Neural progenitor cell (in vitro differentiated cells): ENCODE data around the gene HEMK1. TPM values are rescaled to one million over a fixed set of nuclear protein-coding genes. Genes with fewer than 3 reads are reported as not detected.

Experiments used
- DNase-seq: peaks from one replicate; pipeline ENCODE4 v3.0.0-alpha.2; 2016; ENCODE audit warnings: low spot score
- H2AFZ ChIP-seq: fragments of 200-600 bp; sonication (generic); replicated peaks from 2 replicates; pipeline ENCODE4 v1.6.1; 2016; ENCODE audit warnings: antibody characterized with exemption
- H3F3A ChIP-seq: fragments of 200-600 bp; sonication (generic); 2 replicates; pipeline ENCODE4 v1.6.1; 2016; ENCODE audit warnings: antibody characterized with exemption, low read depth
- H3K27ac ChIP-seq: fragments of 200-600 bp; sonication (generic); 2 replicates; pipeline ENCODE4 v1.5.1; 2016; ENCODE audit warnings: mild to moderate bottlenecking
- H3K27me3 ChIP-seq: fragments of 200-600 bp; sonication (generic); 2 replicates; pipeline ENCODE4 v1.6.1; 2016; ENCODE audit warnings: mild to moderate bottlenecking, moderate library complexity
- H3K36me3 ChIP-seq: fragments of 200-600 bp; sonication (generic); 2 replicates; pipeline ENCODE4 v1.5.1; 2016
- H3K4me1 ChIP-seq: fragments of 200-600 bp; sonication (generic); 2 replicates; pipeline ENCODE4 v1.6.1; 2016; ENCODE audit warnings: mixed run types
- H3K4me2 ChIP-seq: fragments of 200-600 bp; sonication (generic); 2 replicates; pipeline ENCODE4 v1.6.1; 2016
- H3K4me3 ChIP-seq: fragments of 200-600 bp; sonication (generic); 2 replicates; pipeline ENCODE4 v1.5.1; 2016
- H3K79me2 ChIP-seq: fragments of 200-600 bp; sonication (generic); 2 replicates; pipeline ENCODE4 v1.6.1; 2016; ENCODE audit warnings: low read depth
- H3K9ac ChIP-seq: fragments of 200-600 bp; sonication (generic); 2 replicates; pipeline ENCODE4 v1.6.1; 2016
- H3K9me3 ChIP-seq: fragments of 200-600 bp; sonication (generic); 2 replicates; pipeline ENCODE4 v1.5.1; 2016; ENCODE audit warnings: low read depth
- H4K20me1 ChIP-seq: fragments of 200-600 bp; sonication (generic); 2 replicates; pipeline ENCODE4 v1.6.1; 2016; ENCODE audit warnings: low read depth
- H3K27ac Mint-ChIP-seq: 3 replicates; pipeline ENCODE4 v1.8.0; 2021; ENCODE audit warnings: mixed read lengths
- H3K27me3 Mint-ChIP-seq: 2 replicates; pipeline ENCODE4 v1.8.0; 2022; ENCODE audit warnings: low read depth, mild to moderate bottlenecking, inconsistent platforms, moderate library complexity, mixed read lengths; ENCODE audit not compliant: insufficient read depth
- H3K36me3 Mint-ChIP-seq: 3 replicates; pipeline ENCODE4 v1.8.0; 2021; ENCODE audit warnings: mixed read lengths
- H3K4me1 Mint-ChIP-seq: 3 replicates; pipeline ENCODE4 v1.8.0; 2021; ENCODE audit warnings: mixed read lengths
- H3K4me3 Mint-ChIP-seq: 3 replicates; pipeline ENCODE4 v1.8.0; 2021; ENCODE audit warnings: mild to moderate bottlenecking, moderate library complexity, mixed read lengths
- H3K9me3 Mint-ChIP-seq: 3 replicates; pipeline ENCODE4 v1.8.0; 2020; ENCODE audit warnings: mixed read lengths
- CTCF ChIP-seq: fragments of 200-600 bp; sonication (generic); IDR thresholded peaks from 2 replicates; pipeline ENCODE4 v1.5.1; 2017; ENCODE audit warnings: antibody characterized with exemption, mild to moderate bottlenecking
- EZH2 ChIP-seq: fragments of 200-600 bp; sonication (generic); IDR thresholded peaks from 2 replicates; pipeline ENCODE4 v1.6.1; 2017; ENCODE audit warnings: antibody characterized with exemption, mild to moderate bottlenecking, moderate library complexity
- EZH2phosphoT487 ChIP-seq: fragments of 200-600 bp; sonication (generic); IDR thresholded peaks from 2 replicates; pipeline ENCODE4 v1.6.1; 2017; ENCODE audit warnings: antibody characterized with exemption
- total RNA-seq: library from RNA; depleted of rRNA; stranded (reverse); fragments of >200 nt; gene quantifications from 2 replicates; pipeline ENCODE4 v1.2.3, GENCODE V29; 2015; ENCODE audit warnings: low replicate concordance

HEMK1 gene
- total RNA-seq, 1 donor from 2014 or later, result 9.3 TPM

GRCh38 chr3:50571486-50571885, 2.2 kb downstream of the HEMK1 start:
- peaks cover 22% of the 10 kb centered on the region for H3K4me1 Mint-ChIP-seq
- H3K9me3 Mint-ChIP-seq, result no peaks in the 10 kb centered on the region
- Histone ChIP-seq H3K4me2 (no peak overlapping the region), H3F3A (peaks cover 31% of the 10 kb centered on the region), H3K9me3 (no peaks in the 10 kb centered on the region), H2AFZ (no peak overlapping the region), H4K20me1 (no peaks in the 10 kb centered on the region), H3K4me3 (no peak overlapping the region), H3K27ac (no peak overlapping the region), H3K9ac (no peak overlapping the region), H3K4me1 (peaks cover 13% of the 10 kb centered on the region), H3K27me3 (peaks cover 9% of the 10 kb centered on the region), H3K79me2 (peaks cover 10% of the 10 kb centered on the region), H3K36me3 (no peaks in the 10 kb centered on the region)
- TF ChIP-seq CTCF (no peak), EZH2phosphoT487 (no peak), EZH2 (no peak)
- H3K27me3 Mint-ChIP-seq, result peaks cover 9% of the 10 kb centered on the region
- no peak for DNase-seq
- no peak overlapping the region for H3K4me3 Mint-ChIP-seq
- H3K36me3 Mint-ChIP-seq, result no peaks in the 10 kb centered on the region
- H3K27ac Mint-ChIP-seq, result no peak overlapping the region

DNA sequence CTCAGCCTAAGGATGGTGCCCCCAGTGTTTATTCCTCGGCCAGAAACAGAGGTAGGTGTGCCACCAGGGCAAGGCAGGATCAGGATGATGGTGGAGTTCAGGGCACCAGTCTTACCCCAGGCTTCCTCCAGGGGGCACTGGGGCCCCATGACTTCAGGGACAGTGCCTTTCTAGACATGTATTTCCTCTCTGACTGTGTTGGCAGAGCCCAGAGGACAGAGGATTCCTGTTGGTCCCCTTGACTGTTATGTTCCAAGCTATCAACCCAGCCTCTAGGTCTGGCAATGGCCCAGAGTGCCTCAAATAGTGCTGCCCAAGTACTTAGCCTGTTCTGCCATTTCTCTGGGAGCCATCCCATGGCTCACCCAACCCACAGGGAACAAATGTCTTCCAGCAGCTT, 2.8 kb downstream of the HEMK1 start:
- no peak overlapping the region for H3K27ac Mint-ChIP-seq
- peak overlapping the region; percentile 38 for H3K4me3 Mint-ChIP-seq
- no peak overlapping the region for H3K9ac ChIP-seq

GRCh38 chr3:50572801-50573371, 3.6 kb downstream of the HEMK1 start:
- Histone ChIP-seq H3K27me3 (no peaks in the 10 kb centered on the region), H3K36me3 (no peaks in the 10 kb centered on the region), H3K4me2 (no peak overlapping the region), H3K9ac (no peak overlapping the region), H2AFZ (no peak overlapping the region), H3K79me2 (peaks cover 10% of the 10 kb centered on the region), H4K20me1 (no peaks in the 10 kb centered on the region), H3K27ac (no peak overlapping the region), H3F3A (peaks cover 20% of the 10 kb centered on the region), H3K9me3 (no peaks in the 10 kb centered on the region), H3K4me1 (peaks cover 6% of the 10 kb centered on the region), H3K4me3 (no peak overlapping the region)
- no peaks in the 10 kb centered on the region for H3K36me3 Mint-ChIP-seq
- H3K4me1 Mint-ChIP-seq, result peaks cover 16% of the 10 kb centered on the region
- no peaks in the 10 kb centered on the region for H3K9me3 Mint-ChIP-seq
- H3K27ac Mint-ChIP-seq, result no peak overlapping the region
- no peak overlapping the region for H3K4me3 Mint-ChIP-seq
- TF ChIP-seq EZH2 (no peak), EZH2phosphoT487 (no peak), CTCF (no peak)
- peaks cover 6% of the 10 kb centered on the region for H3K27me3 Mint-ChIP-seq
- DNase-seq, result no peak

More for the DNA sequence above, 2.8 kb downstream of the HEMK1 start:
- peaks cover 2% of the 10 kb centered on the region for H3K27me3 ChIP-seq
- H3K4me3 ChIP-seq, result no peak overlapping the region
- TF ChIP-seq CTCF (peak; percentile 74), EZH2 (no peak), EZH2phosphoT487 (no peak)
- H3K79me2 ChIP-seq, result peaks cover 10% of the 10 kb centered on the region
- H3K36me3 ChIP-seq, result no peaks in the 10 kb centered on the region
- no peaks in the 10 kb centered on the region for H4K20me1 ChIP-seq
- peaks cover 6% of the 10 kb centered on the region for H3K4me1 ChIP-seq
- Mint-ChIP-seq H3K36me3 (no peaks in the 10 kb centered on the region), H3K9me3 (no peaks in the 10 kb centered on the region), H3K27me3 (peaks cover 9% of the 10 kb centered on the region), H3K4me1 (peaks cover 19% of the 10 kb centered on the region)
- no peak overlapping the region for H3K4me2 ChIP-seq
- peak; percentile 71 for DNase-seq
- H2AFZ ChIP-seq, result no peak overlapping the region
- H3F3A ChIP-seq, result peaks cover 24% of the 10 kb centered on the region
- H3K27ac ChIP-seq, result no peak overlapping the region
- H3K9me3 ChIP-seq, result no peaks in the 10 kb centered on the region
